Peyer's patch (tissue), 4 donors: ENCODE measurements around the gene EFNA5. TPM values are rescaled to one million over a fixed set of nuclear protein-coding genes. Genes with fewer than 3 reads are reported as not detected.

Source experiments
- DNase-seq, 3 donors: peaks; one replicate each; pipeline ENCODE4 v3.0.0-alpha.2; 2017 to 2019
- H3K27ac ChIP-seq, 4 donors: fragments of 200-600 bp; sonication (generic); one replicate each; pipeline ENCODE4 v1.5.1; 2016 to 2019
- H3K27me3 ChIP-seq, 2 donors: fragments of 200-600 bp; sonication (generic); one replicate each; pipeline ENCODE4 v1.5.1; 2019
- H3K36me3 ChIP-seq, 3 donors: fragments of 200-600 bp; sonication (generic); one replicate each; pipeline ENCODE4 v1.5.1; 2016 to 2019
- H3K4me1 ChIP-seq, 4 donors: fragments of 200-600 bp; sonication (generic); one replicate each; pipeline ENCODE4 v1.5.1; 2016 to 2019
- H3K4me3 ChIP-seq, 4 donors: fragments of 200-600 bp; sonication (generic); 1 replicate in 3 of 4; 2 replicates in 1 of 4; pipeline ENCODE4 v1.5.1; 2016 to 2019; ENCODE audit warnings: mild to moderate bottlenecking in 1 of 4
- H3K9me3 ChIP-seq, 4 donors: fragments of 200-600 bp; sonication (generic); one replicate each; pipeline ENCODE4 v1.5.1; 2016 to 2019; ENCODE audit warnings: mild to moderate bottlenecking in 1 of 4
- POLR2A ChIP-seq, 2 donors: fragments of 450-650 bp; IDR thresholded peaks; one replicate each; pipeline ENCODE4 v1.5.1; 2017; ENCODE audit warnings: antibody characterized with exemption in 2 of 2, mild to moderate bottlenecking in 2 of 2, moderate library complexity in 2 of 2
- total RNA-seq, 4 donors: library from RNA; depleted of rRNA; stranded (reverse); fragments of >200 nt; gene quantifications; one replicate each; pipeline ENCODE4 v1.1.0, GENCODE V29; 2016
- TF ChIP-seq, protein P1 (sequence below), 6 experiments: fragments of 450-650 bp in 4 of 6; fragments of 200-600 bp in 2 of 6; sonication (generic) in 1 of 6; IDR thresholded peaks; one replicate each; pipeline ENCODE4 v1.5.1; 2017 to 2019; ENCODE audit warnings: antibody characterized with exemption in 6 of 6, mild to moderate bottlenecking in 3 of 6, moderate library complexity in 1 of 6

The EFNA5 gene
- total RNA-seq, 4 donors from 2014 or later = 1.1 to 27.5 (median 1.1) TPM; not detected in 1

DNA sequence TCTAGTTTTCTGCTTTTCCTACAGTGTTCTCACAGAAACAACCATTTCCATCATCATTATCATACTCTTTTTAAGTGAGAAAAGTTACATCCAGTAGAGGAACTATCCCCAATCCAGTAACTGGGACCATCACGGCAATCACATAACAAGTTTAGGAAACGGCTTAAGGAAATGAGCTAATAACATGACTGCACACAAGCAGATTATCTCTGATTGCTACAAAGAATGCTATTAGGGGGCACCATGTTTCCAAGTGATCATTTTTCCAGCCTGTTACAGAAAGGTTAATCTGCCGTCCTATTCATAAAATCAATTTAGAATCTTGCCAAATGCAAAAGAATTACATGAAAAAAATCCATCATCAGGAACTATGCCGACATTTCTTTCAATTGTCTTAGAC, 94.6 kb downstream of the EFNA5 start:
- Histone ChIP-seq H3K36me3 (no peaks in the 10 kb centered on the region), H3K4me3 (no peak overlapping the region), H3K9me3 (no peaks in the 10 kb centered on the region), H3K27ac (no peak overlapping the region), H3K4me1 (peaks cover 0 to 2% (median 0%) of the 10 kb centered on the region in 4 donors), H3K27me3 (no peaks in the 10 kb centered on the region)
- DNase-seq = no peak
- no peak for TF ChIP-seq POLR2A (IDR thresholded peaks at IDR 0.05)
- TF ChIP-seq, protein P1, sequence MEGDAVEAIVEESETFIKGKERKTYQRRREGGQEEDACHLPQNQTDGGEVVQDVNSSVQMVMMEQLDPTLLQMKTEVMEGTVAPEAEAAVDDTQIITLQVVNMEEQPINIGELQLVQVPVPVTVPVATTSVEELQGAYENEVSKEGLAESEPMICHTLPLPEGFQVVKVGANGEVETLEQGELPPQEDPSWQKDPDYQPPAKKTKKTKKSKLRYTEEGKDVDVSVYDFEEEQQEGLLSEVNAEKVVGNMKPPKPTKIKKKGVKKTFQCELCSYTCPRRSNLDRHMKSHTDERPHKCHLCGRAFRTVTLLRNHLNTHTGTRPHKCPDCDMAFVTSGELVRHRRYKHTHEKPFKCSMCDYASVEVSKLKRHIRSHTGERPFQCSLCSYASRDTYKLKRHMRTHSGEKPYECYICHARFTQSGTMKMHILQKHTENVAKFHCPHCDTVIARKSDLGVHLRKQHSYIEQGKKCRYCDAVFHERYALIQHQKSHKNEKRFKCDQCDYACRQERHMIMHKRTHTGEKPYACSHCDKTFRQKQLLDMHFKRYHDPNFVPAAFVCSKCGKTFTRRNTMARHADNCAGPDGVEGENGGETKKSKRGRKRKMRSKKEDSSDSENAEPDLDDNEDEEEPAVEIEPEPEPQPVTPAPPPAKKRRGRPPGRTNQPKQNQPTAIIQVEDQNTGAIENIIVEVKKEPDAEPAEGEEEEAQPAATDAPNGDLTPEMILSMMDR (IDR thresholded peaks at IDR 0.05) = no peak

GRCh38 chr5:107574287-107574686, 96.5 kb downstream of the EFNA5 start:
- TF ChIP-seq, protein P1 (IDR thresholded peaks at IDR 0.05) = no peak
- no peak for TF ChIP-seq POLR2A (IDR thresholded peaks at IDR 0.05)
- H3K4me1 ChIP-seq = peaks cover 0 to 6% (median 0%) of the 10 kb centered on the region in 4 donors
- no peak for DNase-seq
- no peaks in the 10 kb centered on the region for H3K9me3 ChIP-seq
- H3K36me3 ChIP-seq = no peaks in the 10 kb centered on the region
- no peak overlapping the region for H3K4me3 ChIP-seq
- H3K27me3 ChIP-seq = no peaks in the 10 kb centered on the region
- H3K27ac ChIP-seq = no peak overlapping the region

- H3K4me1 ChIP-seq = peaks cover 0 to 6% (median 0%) of the 10 kb centered on the region in 4 donors
- H3K27me3 ChIP-seq = no peaks in the 10 kb centered on the region
- H3K36me3 ChIP-seq = no peaks in the 10 kb centered on the region
- no peak overlapping the region for H3K27ac ChIP-seq
- H3K4me3 ChIP-seq = no peak overlapping the region
- DNase-seq = no peak
- no peak for TF ChIP-seq POLR2A (IDR thresholded peaks at IDR 0.05)
- TF ChIP-seq, protein P1 (IDR thresholded peaks at IDR 0.05) = no peak
- no peaks in the 10 kb centered on the region for H3K9me3 ChIP-seq
These were observed 97.9 kb downstream of the EFNA5 start for GRCh38 chr5:107572715-107573368.

- Histone ChIP-seq H3K36me3 (no peaks in the 10 kb centered on the region), H3K27me3 (no peaks in the 10 kb centered on the region), H3K9me3 (no peaks in the 10 kb centered on the region), H3K4me1 (peaks cover 0 to 6% (median 0%) of the 10 kb centered on the region in 4 donors), H3K4me3 (peak overlapping the region; percentile 19 to 53 (median 48)), H3K27ac (peak overlapping the region in 2 of 4 donors; percentile 2 to 47)
- TF ChIP-seq, protein P1 (IDR thresholded peaks at IDR 0.05) = peak; percentile 73 to 96 (median 89)
- no peak for TF ChIP-seq POLR2A (IDR thresholded peaks at IDR 0.05)
- DNase-seq = peak; percentile 82 to 96 (median 96)
These were observed 98.9 kb downstream of the EFNA5 start for GRCh38 chr5:107571621-107572536.

DNA sequence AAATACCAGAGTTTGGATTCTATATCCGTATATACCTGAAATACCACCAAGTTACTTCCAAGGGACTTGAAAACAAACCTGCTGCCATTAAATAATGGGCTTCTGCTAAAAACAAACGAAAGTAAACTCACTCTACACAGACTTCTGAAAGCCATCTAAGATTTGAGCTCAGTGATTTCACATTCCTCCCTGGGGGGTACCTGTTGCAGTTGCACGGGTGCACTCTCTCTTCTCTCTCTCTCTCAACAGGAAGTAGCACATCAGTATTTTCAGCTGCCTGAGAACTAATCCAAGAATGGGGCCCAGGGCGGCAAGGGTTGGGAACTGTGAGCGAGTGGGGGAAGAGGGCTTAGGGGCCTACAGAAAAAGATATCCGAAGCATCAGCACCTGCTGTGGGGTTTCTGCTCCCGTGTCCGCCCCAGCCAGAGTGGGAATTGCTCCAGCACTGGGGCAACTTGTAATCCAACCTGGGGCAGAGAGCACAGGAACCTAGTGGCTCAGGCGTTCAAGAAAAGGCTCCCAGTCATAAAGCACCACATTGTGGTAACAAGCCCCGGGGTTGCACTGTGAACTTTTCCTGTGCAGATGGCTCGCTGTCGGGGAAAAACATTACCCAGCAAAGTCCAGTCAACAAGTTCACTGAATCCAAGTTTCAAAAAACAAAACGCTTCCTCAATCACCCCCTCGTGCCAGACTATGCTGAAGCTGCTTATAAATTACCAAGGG, 99.8 kb downstream of the EFNA5 start:
- H3K27ac ChIP-seq = peak overlapping the region in 2 of 4 donors; percentile 31 to 47
- peak; percentile 22 to 59 (median 56) for DNase-seq
- H3K4me1 ChIP-seq = peaks cover 0 to 6% (median 0%) of the 10 kb centered on the region in 4 donors
- TF ChIP-seq, protein P1 (IDR thresholded peaks at IDR 0.05) = no peak
- TF ChIP-seq POLR2A (IDR thresholded peaks at IDR 0.05) = no peak
- H3K27me3 ChIP-seq = no peaks in the 10 kb centered on the region
- H3K9me3 ChIP-seq = no peaks in the 10 kb centered on the region
- peak overlapping the region in 2 of 4 donors; percentile 53 for H3K4me3 ChIP-seq
- H3K36me3 ChIP-seq = no peaks in the 10 kb centered on the region
